GM12864 (cell line): ENCODE measurements around the gene DOP1A.

ENCODE experiments used
- DNase-seq: peaks from one replicate; pipeline ENCODE4 v3.0.0-alpha.2; 2011; ENCODE audit warnings: low read depth
- H3K4me3 ChIP-seq: 2 replicates; pipeline ENCODE4 v1.5.1; 2011; ENCODE audit warnings: mild to moderate bottlenecking, low read depth, low read length, control low read depth
- CTCF ChIP-seq: IDR thresholded peaks from 2 replicates; pipeline ENCODE4 v1.5.1; 2011; ENCODE audit warnings: low read depth, mild to moderate bottlenecking, moderate library complexity, low read length, control low read depth, inconsistent platforms; ENCODE audit errors: missing control alignments

Gene DOP1A

GRCh38 chr6:83047065-83047754 lies 20.3 kb upstream of the DOP1A start:
- TF ChIP-seq CTCF: no peak
- DNase-seq: no peak
- H3K4me3 ChIP-seq: no peak overlapping the region

GRCh38 chr6:83051377-83052172 lies 15.9 kb upstream of the DOP1A start:
- H3K4me3 ChIP-seq: no peak overlapping the region
- no peak for TF ChIP-seq CTCF
- DNase-seq: no peak

GRCh38 chr6:83053678-83054077 lies 13.8 kb upstream of the DOP1A start:
- H3K4me3 ChIP-seq: no peak overlapping the region
- no peak for TF ChIP-seq CTCF
- no peak for DNase-seq

- no peak for DNase-seq
- H3K4me3 ChIP-seq: no peak overlapping the region
Observed at GRCh38 chr6:83055366-83055964, 12.0 kb upstream of the DOP1A start.

GRCh38 chr6:83057705-83058321 lies 9.7 kb upstream of the DOP1A start:
- no peak for DNase-seq
- peak; percentile 73 for TF ChIP-seq CTCF
- H3K4me3 ChIP-seq: no peak overlapping the region

More at GRCh38 chr6:83055366-83055964, 12.0 kb upstream of the DOP1A start:
- peak; percentile 67 for TF ChIP-seq CTCF

GRCh38 chr6:83061190-83061589 lies 6.3 kb upstream of the DOP1A start:
- TF ChIP-seq CTCF: no peak

More at GRCh38 chr6:83061190-83061589, 6.3 kb upstream of the DOP1A start:
- H3K4me3 ChIP-seq: no peak overlapping the region
- DNase-seq: no peak
